GM21515 (cell line): Measurements from ENCODE around the gene FGD5.

ENCODE experiments used
- ATAC-seq: cut with Tn5 transposase; IDR thresholded peaks from one replicate; pipeline ENCODE4 v1.9.1; 2021; ENCODE audit not compliant: unreplicated experiment

The FGD5 gene

DNA sequence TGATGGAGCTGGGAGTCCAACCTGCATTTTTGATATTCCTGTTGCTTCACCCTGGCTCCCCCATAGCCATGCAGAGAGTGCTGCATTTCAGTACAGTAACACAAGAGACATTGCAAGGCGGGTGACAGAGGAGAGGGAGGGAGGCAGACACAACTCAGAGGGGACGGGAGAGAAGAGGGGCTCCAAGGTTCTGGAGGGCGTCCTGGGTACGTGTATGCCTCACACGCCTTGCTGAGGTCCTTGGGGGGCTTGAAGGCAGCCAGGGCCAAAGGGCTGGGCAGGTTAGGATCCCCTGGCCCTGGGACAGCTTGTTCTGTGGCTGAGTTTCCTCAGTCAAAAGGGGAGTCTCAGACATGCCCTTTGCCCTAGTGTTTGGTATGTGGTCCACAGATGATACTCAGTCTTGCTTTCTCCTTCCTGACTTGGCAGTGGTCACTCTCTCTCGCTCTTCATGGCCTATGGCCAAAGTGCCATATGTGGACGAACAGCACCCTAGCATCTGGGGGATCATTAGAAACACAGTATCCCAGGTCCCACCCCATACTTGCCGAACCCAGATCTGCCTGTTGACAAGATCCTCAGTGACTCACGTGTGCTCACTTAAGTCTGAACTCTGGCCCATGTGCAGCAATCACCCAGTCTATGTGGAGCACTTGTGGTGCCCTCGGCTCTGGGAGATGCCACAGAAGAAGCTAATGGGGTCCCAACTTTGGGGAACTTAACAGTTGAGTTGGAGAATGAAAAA is 52.9 kb downstream of the FGD5 start:
- ATAC-seq, result no peak

DNA sequence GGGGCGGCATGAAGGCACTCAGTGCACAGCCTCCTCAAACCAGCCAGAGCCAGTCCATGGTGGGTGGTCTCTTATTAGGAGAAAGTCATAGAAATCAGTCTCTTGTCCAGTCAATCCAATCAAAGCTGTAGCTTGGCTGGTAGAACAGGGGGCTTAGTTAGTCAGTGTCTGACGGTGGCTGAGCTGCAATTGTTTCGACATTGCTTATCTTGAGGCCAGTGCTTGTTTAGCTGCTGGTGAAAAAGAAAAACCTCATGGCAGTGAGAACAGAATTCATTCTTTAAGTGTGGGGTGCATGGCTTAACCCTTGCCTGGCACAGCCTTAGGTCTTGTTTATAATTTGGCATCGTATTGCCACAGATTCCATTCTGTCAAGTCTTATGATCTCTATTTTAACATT is 53.9 kb downstream of the FGD5 start:
- no peak for ATAC-seq

DNA sequence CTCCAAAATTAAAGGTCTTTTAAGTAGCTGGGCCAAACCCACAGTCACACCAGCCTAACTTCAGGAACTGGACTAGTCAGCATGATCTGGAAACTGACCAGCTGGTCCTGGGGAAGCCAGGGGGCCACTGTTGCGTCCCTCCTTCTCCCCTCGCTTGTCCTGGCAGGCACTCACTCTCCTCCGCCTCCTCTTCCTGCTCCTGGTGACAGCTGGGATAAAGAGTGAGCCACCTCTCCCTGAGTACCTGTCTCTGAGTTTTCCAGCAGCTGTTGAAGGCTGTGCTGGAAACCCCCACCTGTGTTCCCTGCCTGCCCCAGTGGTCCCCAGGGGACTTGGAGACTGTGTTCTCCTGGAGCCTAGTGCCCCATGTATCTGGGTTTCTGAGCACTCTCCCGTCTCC is 56.0 kb downstream of the FGD5 start:
- no peak for ATAC-seq

DNA sequence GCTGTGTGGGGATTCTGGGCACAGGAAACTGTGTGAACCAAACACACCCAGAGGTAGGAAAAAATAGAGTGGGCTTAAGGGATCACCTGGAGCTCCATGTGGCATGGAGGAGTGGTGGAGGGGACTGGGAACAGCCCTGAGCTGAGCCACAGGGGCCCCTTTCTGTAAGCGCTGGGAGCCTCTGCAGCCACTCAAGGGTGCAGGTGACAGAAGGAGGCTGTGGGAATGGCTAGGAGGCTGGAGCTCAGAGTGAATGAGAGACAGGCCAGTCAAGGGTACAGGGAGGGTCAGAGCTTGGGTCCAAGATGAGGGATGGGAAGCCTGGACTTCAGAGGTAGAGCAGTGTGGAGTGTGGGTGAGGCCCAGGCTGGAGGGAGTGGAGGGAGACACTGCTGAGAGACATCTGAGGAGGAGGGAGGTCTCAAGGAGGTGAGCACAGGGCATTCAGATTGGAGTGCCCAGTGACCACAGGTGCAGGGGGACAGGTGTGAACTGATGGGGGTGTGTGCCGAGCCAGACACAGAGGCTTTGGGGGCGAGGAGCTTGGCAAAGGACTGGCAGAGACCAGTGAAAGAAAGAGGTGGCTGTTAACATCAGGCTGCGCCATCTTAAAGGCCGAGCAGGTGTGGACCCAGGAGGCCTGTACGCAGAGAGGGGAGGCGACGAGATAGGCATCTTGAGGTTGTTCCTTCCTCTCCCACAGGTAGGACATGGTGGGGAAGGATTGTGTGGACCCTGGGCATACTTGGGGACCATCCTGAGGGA is 56.8 kb downstream of the FGD5 start:
- no peak for ATAC-seq

DNA sequence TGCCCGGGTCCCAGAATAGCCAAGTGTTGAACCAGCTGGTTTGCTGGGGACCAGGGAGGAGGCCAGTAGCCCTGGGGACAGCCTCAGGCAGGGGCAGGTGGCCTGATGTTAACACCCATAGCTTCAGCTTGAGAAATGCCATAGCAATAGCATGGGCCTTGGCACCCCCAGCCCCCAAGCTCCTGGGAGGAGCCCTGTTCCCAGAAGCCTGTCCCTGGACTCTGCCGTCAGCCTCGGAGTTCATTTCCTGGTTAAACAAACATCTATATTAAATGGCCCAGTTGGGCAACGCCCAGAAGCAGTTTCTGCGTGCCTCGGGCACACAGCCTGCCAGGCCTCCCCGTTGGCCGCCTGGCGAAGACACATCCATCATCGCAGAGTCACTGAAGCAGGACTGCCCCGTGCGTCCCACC is 58.2 kb downstream of the FGD5 start:
- ATAC-seq, result no peak

DNA sequence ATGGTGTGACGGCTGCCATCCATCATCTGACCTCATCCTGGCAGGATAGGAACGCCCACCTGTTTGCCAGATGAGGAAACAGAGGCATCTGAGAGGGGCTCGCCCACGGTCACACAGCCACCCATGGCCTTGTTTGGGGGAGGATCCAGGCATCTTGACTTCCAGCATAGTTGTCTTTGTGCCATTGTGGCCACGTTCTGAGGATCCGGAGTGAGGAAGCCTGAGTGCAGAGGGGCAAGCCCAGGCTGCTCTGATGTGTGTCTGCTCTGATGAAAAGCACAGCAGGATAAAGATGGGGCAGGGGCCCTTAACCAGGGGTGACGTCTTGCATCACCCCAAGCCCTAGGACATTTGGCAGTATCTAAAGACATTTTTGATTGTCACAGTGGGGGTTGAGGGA is 58.7 kb downstream of the FGD5 start:
- ATAC-seq, result no peak

DNA sequence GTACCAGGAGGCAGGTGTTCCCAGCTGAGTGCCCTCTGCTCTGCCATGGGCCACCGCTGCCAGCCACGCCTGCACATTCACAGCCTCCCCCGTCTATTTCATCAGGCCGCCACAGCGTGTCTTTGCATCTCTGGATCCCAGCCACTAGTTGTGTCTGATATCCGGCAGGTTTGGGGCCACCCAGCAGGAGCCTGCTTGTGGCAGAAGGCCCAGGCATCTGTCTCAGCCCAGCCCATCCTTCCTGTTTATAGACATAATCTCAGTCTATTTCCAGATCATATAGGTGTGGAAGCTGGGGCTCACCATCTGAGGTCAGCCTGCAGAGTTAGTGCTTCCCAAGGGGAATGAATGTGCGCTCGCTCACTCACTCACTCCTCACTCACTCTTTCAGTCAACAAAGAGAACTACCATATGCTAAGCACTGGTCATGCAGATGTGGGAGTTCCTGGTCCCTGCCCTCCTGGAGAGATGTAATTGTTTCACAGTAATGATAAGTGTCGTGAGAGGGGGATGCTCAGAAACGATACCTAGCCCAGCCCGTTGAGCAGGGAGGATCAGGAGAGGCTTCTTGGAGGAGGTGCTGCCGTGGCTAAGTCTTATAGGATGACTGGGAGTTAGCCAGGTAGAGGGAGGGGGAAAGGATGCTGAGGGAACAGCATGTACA is 60.6 kb downstream of the FGD5 start:
- ATAC-seq, result no peak

DNA sequence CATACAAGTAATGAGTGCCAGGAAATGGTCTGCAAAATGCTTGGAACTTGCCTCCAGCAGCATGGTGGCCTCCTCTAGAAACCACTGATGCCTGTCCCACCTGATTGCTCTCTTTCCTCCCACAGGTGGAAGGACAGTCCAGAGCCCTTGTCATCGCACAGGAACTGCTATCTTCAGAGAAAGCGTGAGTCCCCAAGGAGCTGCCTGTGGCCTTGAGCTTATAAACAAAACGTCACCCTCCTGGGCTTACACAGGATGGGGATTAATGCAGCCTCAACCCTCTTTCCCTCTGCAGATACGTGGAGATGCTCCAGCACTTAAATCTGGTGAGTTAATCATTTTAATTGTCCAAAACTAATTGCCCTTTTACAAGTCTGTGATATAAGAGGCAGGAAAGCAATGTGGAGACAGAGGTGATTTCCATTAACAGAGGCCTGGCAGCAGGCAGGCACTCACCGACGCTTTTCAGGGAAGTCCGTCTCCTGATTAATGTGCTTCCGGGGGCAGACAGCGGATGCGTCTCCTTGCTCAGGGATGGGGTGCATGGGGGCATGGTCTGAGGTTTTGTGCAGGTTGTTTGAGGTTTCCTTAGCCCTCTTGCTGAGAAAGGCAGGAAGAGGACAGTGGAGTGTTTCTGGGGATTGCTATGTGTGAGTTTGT is 61.8 kb downstream of the FGD5 start:
- no peak for ATAC-seq

DNA sequence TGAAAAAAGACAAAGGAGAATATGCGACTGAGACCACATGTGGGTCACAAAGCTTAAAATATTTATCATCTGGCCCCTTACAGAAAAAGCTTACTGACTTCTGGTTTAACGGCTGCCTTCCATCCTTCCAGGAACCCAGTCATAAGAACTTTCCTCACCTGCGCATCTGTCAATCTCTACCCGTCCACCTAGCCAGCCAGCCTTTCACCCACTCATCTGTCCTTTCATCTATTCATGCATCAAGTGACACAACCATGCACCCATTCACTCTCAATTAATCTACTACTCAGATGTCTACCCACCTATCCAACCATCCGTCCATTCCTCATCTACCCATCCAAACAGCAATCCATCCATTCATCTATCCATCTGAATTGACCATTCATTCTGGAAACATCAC is 64.5 kb downstream of the FGD5 start:
- ATAC-seq, result no peak

DNA sequence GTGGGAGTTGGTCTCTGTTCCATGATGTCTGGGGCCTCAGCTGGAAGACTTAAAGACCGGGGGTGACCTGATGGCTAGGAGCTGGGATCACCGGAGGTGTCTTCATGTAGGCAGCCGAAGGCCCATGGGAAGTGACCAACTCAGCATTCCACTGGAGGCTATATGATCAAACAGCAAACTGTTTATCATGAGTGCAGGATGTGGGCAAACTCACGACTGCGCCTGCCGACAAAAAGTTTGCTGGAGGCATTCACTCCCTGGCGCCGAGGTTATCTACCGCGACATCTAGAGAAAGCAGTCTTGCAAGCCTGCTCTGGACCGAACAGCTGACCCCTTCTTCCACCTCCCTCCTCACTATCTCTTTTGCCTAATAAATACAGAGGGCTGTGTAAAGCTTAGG is 65.9 kb downstream of the FGD5 start:
- ATAC-seq, result no peak

DNA sequence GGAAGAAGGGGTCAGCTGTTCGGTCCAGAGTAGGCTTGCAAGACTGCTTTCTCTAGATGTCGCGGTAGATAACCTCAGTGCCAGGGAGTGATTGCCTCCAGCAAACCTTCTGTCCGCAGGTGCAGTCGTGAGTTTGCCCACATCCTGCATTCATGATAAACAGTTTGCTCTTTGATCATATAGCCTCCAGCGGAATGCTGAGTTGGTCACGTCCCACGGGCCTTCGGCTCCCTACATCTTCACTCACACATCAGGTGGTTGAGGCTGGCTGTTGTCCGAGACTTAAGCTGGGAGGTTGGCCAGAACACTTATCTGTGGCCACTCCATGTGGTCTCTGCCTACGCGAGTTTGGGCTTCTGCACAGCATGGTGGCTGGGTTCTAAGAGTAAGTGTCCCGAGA is 66.5 kb downstream of the FGD5 start:
- ATAC-seq, result no peak

DNA sequence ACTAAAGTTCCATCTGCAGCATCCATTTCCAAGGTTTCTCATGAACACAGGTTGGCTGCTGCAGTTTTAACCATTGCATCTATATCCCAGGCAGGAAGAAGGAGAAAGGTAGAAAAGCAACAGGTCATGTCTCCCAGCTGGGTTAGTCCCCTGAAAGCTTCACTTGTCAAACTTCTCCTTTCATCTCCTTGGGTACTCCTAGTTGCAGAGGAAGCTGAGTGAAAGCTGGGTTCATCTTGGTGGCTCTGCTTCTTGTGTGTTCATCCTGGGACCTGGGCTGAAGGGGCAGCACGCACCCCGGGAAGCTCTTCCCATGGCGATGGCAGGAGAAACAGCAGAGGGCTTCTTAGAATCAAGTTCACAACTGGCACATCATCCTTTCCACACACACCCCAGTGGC is 67.3 kb downstream of the FGD5 start:
- ATAC-seq, result no peak

DNA sequence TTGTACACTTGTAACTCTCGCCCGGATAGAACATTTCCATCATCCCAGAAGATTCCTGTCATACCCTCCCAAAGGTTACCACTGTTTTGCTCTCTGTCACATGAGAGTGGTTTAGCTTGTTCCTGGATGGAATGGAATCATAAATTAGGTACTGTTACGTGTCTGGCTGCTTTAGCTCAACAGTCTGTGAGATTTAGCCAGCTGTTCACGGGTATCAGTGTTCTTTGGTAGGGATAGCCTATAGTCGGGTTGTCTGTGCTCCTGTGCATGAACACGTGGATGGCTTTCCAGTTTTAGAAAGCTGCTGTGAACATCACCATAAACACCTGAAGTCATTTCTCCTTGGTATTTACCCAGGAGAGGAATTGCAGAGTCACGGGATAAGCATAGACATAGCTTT is 70.4 kb downstream of the FGD5 start:
- no peak for ATAC-seq

DNA sequence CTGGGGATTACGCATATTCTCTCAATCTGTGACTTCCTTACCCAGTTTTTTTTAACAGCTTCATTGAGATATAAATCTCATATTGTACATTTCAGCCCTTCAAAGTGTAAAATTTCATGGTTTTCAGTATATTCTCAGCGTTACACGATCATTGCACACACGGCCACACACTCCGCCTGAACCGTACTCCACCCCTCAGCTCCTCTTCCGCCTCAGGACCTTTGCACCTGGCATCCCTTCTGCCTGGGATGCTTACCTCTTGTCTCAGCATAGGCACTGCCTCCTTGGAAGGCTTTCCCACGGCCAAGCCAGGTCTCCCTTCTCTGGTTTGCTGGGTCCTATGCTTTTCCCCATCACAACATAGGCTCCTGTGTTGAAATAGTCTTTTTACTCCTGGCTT is 71.2 kb downstream of the FGD5 start:
- no peak for ATAC-seq

DNA sequence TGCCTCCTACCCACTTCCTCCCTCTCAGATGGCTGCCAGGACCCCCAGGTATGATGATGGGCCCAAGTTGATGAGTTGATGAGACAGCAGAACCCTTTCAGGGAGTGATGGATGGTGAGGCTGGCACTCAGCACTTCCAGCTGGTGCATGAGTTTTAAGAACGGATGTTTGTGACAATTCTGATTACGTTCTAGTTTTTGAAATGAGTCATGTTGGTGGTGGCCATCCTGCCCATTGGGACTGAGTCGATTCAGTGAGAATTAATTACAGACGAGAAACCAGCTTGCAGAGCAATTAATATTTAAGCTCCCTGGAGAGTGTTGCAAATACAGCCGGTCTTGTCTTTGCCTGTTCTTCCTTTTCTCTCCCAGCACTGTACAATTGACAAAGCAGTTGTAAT is 71.7 kb downstream of the FGD5 start:
- no peak for ATAC-seq

DNA sequence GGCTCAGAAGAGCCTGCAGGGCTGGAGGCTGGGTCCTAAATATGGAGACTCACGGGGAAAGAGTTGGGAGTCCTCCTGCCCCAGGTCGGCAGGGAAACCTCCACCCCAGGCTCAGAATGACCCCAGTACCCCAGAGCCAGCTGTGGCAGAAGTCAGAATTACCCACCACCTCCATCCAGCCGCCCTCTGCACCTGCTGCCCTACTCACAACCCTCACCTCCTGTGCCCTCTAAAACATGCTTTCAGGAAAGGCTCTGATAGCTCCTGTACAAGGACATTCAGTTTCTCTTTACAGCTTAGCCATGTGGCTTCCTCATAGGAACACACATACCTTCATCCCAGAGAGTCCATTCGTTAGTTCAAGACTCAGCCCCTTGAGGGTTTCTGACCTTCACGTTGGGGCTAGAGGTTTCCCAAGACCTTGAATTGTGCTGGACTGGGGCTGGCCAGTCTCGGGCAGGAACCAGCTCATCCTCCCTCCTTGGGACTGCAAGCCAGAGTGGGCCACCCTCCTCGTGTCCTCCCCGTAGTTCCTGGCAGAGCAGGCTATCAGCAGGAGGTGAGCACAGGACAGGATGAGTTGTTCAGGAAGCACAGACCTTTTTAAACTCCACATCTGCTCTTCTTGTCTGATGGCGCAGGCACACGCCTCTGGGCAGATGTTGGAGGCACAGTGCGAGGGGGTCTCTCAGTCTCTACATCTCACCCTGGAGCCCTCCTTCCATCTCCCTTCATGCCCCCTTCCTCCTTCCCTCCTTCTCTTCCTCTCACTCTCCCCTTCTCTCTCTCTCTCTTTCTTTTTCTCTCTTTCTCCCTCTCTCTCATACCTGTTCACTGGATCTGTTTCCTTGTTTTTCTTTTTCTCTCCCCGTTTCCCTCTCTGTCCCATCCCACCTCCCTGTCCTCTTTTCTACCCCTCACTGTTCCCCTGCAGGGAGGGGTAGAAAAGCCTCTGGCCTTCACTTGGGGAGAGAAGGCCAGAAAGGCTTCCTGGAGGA is 72.7 kb downstream of the FGD5 start:
- no peak for ATAC-seq

DNA sequence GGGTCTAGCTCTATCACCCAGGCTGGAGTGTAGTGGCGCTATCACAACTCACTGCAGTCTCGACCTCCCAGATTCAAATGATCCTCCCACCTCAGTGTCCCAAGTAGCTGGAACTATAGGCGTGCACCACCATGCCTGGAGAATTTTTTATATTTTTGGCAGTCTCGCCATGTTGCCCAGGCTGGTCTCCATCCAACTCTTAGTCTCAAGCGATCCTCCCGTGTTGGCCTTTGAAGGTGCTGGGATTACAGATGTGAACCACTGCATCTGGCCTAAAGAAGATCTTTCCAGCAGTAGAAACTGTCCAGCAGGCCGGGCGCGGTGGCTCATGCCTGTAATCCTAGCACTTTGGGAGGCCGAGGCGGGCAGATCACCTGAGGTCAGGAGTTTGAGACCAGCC is 73.5 kb downstream of the FGD5 start:
- ATAC-seq, result no peak

DNA sequence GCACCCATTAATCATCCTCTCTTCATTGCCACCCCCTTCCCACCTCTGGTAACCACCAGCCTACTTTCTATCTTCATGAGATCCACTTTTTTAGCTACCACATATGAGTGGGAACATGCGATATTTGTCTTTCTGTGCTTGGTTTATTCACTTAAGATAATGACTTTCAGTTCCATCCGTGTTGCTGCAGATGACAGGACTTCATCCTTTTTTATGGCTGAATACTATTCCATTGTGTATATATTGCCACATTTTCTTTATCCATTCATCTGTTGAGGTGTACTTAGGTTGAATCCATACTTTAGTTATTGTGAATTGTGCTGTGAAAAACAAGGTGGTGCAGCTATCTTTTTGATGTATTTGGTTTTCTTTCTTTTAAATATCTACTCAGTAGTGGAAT is 75.3 kb downstream of the FGD5 start:
- no peak for ATAC-seq

DNA sequence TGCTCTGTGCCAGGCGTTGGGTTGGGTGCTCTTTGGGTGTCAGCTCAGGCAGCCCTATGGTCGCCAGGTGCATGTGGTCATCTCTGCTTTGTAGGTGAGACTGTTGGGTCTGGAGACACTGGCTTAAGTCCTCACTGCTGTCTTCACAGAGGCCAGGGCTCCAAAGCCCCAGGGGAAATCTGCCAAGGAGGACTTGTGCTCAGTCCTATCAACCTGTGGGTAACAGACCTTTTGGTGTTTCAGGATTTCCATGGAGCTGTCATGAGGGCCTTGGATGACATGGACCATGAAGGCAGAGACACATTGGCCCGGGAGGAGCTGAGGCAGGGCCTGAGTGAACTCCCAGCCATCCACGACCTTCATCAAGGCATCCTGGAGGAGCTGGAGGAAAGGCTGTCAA is 78.5 kb downstream of the FGD5 start:
- ATAC-seq, result no peak

DNA sequence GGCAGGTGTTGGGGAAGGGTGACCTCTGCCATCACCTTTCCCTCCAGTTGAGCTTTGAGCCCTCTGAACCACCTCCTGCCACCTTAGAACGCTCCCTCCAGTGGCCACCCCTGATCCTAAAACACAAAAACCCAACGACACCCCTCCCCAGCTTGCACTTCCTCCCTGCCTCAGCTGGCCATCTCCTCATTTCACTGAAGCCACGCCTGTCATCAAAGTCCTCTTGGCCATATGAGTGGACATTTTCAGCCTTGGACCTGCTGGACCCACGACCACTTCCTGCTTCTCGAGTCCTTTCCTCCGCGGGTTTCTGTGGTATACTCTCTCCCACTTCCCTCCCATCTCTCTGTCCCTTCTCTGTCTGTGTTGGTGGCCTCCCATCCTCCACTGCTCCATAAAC is 80.2 kb downstream of the FGD5 start:
- ATAC-seq, result no peak
